GM12878 (cell line): Measurements from ENCODE around the gene SLC1A1. TPM values are rescaled to one million over a fixed set of nuclear protein-coding genes. Genes with fewer than 3 reads are reported as not detected.
A peak's percentile ranks its signal among the peaks of the same experiment; 100 is the strongest.

Source experiments
- CHD4 ChIP-seq: fragments of 200-600 bp; sonication (generic); IDR thresholded peaks from 2 replicates; pipeline ENCODE4 v1.6.1; 2016; ENCODE audit warnings: mild to moderate bottlenecking
- CREB1 ChIP-seq: IDR thresholded peaks from 2 replicates; pipeline ENCODE4 v1.6.1; 2012; ENCODE audit warnings: low read depth, mild to moderate bottlenecking, inconsistent platforms
- E2F4 ChIP-seq: IDR thresholded peaks from 2 replicates; pipeline ENCODE4 v1.6.1; 2012; ENCODE audit warnings: low read depth, low read length, improper control_type of control experiment
- EP300 ChIP-seq, 2 experiments: fragments of 150-350 bp in 1 of 2; IDR thresholded peaks; 2 replicates each; pipeline ENCODE4 v1.6.1; 2011 to 2012; ENCODE audit warnings: low read depth in 2 of 2, low read length in 2 of 2, borderline replicate concordance in 1 of 2, improper control_type of control experiment in 1 of 2, inconsistent platforms in 1 of 2; ENCODE audit not compliant: control insufficient read depth in 1 of 2
- IKZF1 ChIP-seq: fragments of 450-650 bp; conservative IDR thresholded peaks from 2 replicates; pipeline ENCODE4 v1.6.1; 2017; ENCODE audit warnings: antibody characterized with exemption, mild to moderate bottlenecking
- IRF5 ChIP-seq: fragments of 450-650 bp; IDR thresholded peaks from 2 replicates; pipeline ENCODE4 v1.6.1; 2017; ENCODE audit warnings: borderline replicate concordance
- LARP7 ChIP-seq: fragments of 450-650 bp; IDR thresholded peaks from 2 replicates; pipeline ENCODE4 v1.6.1; 2017; ENCODE audit warnings: mild to moderate bottlenecking
- MEF2B ChIP-seq: fragments of 450-650 bp; IDR thresholded peaks from 2 replicates; pipeline ENCODE4 v1.6.1; 2018; ENCODE audit warnings: mild to moderate bottlenecking, moderate library complexity; ENCODE audit not compliant: partially characterized antibody, poor library complexity, severe bottlenecking
- MTA3 ChIP-seq: IDR thresholded peaks from 2 replicates; pipeline ENCODE4 v1.6.1; 2012; ENCODE audit warnings: low read length, inconsistent platforms, borderline replicate concordance
- NBN ChIP-seq: fragments of 450-650 bp; IDR thresholded peaks from 2 replicates; pipeline ENCODE4 v1.6.1; 2016
- NFXL1 ChIP-seq: fragments of 450-650 bp; IDR thresholded peaks from 2 replicates; pipeline ENCODE4 v1.6.1; 2017; ENCODE audit warnings: antibody characterized with exemption, mild to moderate bottlenecking, borderline replicate concordance
- PRDM15 ChIP-seq: fragments of 450-650 bp; formaldehyde crosslinking; IDR thresholded peaks from 2 replicates; pipeline ENCODE4 v1.4.0; 2020; ENCODE audit warnings: mild to moderate bottlenecking, moderate library complexity
- SRF ChIP-seq, 2 experiments: IDR thresholded peaks; 2 replicates each; pipeline ENCODE4 v1.6.1; 2011; ENCODE audit warnings: low read depth in 2 of 2, low read length in 2 of 2, mild to moderate bottlenecking in 1 of 2, moderate library complexity in 1 of 2
- TCF12 ChIP-seq: IDR thresholded peaks from 2 replicates; pipeline ENCODE4 v1.6.1; 2011; ENCODE audit warnings: low read depth, mild to moderate bottlenecking, low read length
- USF2 ChIP-seq: IDR thresholded peaks from 2 replicates; pipeline ENCODE4 v1.6.1; 2011; ENCODE audit warnings: low read depth, low read length, improper control_type of control experiment, borderline replicate concordance
- WRNIP1 ChIP-seq: IDR thresholded peaks from 2 replicates; pipeline ENCODE4 v1.6.1; 2011; ENCODE audit warnings: low read depth, low read length, improper control_type of control experiment, borderline replicate concordance
- ZBED1 ChIP-seq: IDR thresholded peaks from 2 replicates; pipeline ENCODE4 v1.6.1; 2016; ENCODE audit warnings: borderline replicate concordance
- ZBTB33 ChIP-seq: fragments of 450-650 bp; IDR thresholded peaks from 2 replicates; pipeline ENCODE4 v1.6.1; 2017; ENCODE audit warnings: mild to moderate bottlenecking
- ZNF207 ChIP-seq: fragments of 450-650 bp; IDR thresholded peaks from 2 replicates; pipeline ENCODE4 v1.6.1; 2014; ENCODE audit warnings: antibody characterized with exemption, mild to moderate bottlenecking, borderline replicate concordance
- ZNF274 ChIP-seq: IDR thresholded peaks from one replicate; pipeline ENCODE4 v1.8.0; 2011; ENCODE audit not compliant: insufficient read length, insufficient read depth
- polyA plus RNA-seq, 11 experiments: library from polyadenylated mRNA; depleted of rRNA in 4 of 11; unstranded in 6 of 11; stranded (reverse) in 5 of 11; fragments of >200 nt; fragmentation: Nextera tagmentation in 4 of 11; fragmentation: Illumina TruSeq in 1 of 11; extraction: Ambion mirVana in 4 of 11; extraction: Trizol in 1 of 11; gene quantifications; 1 replicate in 1 of 11; 2 replicates in 10 of 11; pipeline versions ENCODE4 v1.2.1 to v1.2.3, GENCODE V29; 2011 to 2016; ENCODE audit warnings: inconsistent platforms in 2 of 11, missing spikeins in 2 of 11, low read depth in 1 of 11
- total RNA-seq, 4 experiments: library from RNA; depleted of rRNA in 3 of 4; stranded (reverse); fragments of >200 nt in 3 of 4; fragmentation: Illumina TruSeq in 1 of 4; extraction: Trizol in 1 of 4; gene quantifications; 2 replicates each; pipeline versions ENCODE4 v1.2.1 to v1.2.3, GENCODE V29; 2013 to 2021
- TF ChIP-seq, protein P1 (sequence below): IDR thresholded peaks from 2 replicates; pipeline ENCODE4 v1.6.1; 2011; ENCODE audit warnings: borderline replicate concordance, low read depth, mild to moderate bottlenecking, moderate library complexity, low read length; ENCODE audit not compliant: insufficient read depth, poor library complexity, severe bottlenecking

Gene SLC1A1
- total and polyA plus RNA-seq, 10 of the 15 experiments (the other 5 are each of a cell fraction or from before 2014, with no cell fraction given) = 4.2 to 24.9 (median 18.3) TPM

- TF ChIP-seq PRDM15 (CRISPR knock-in tag) (no peak), SRF (IDR thresholded peaks at IDR 0.05; ENCODE audit: low read depth in 2 of 2, low read length in 2 of 2) (no peak), LARP7 (no peak), ZNF274 (no peak), WRNIP1 (no peak), CREB1 (peak; percentile 68), ZBTB33 (no peak), USF2 (no peak), MEF2B (peak; percentile 64), IRF5 (no peak), ZBED1 (peak; percentile 73; the same call in 1 of the 2 replicates), IKZF1 (peak; percentile 46; the same call in 1 of the 2 replicates), NFXL1 (no peak), CHD4 (no peak), E2F4 (no peak), NBN (no peak), ZNF207 (no peak), MTA3 (peak; percentile 84), EP300 (IDR thresholded peaks at IDR 0.05; ENCODE audit: borderline replicate concordance in 1 of 2, control insufficient read depth in 1 of 2, low read depth in 2 of 2, low read length in 2 of 2) (peak; percentile 66 to 91; a peak in 2 of 4 replicates), TCF12 (no peak)
- TF ChIP-seq, protein P1, sequence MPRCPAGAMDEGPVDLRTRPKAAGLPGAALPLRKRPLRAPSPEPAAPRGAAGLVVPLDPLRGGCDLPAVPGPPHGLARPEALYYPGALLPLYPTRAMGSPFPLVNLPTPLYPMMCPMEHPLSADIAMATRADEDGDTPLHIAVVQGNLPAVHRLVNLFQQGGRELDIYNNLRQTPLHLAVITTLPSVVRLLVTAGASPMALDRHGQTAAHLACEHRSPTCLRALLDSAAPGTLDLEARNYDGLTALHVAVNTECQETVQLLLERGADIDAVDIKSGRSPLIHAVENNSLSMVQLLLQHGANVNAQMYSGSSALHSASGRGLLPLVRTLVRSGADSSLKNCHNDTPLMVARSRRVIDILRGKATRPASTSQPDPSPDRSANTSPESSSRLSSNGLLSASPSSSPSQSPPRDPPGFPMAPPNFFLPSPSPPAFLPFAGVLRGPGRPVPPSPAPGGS = no peak
Measured at GRCh38 chr9:4530375-4530774, 40.1 kb downstream of the SLC1A1 start (continued).
